Vagina (tissue), 2 donors: ENCODE measurements around the gene COPS2.

Source experiments
- CTCF ChIP-seq, 3 experiments: fragments of 450-650 bp in 2 of 3; fragments of 200-600 bp in 1 of 3; sonication (generic) in 1 of 3; IDR thresholded peaks; one replicate each; pipeline ENCODE4 v1.5.1; 2017 to 2019; ENCODE audit warnings: antibody characterized with exemption in 3 of 3, mild to moderate bottlenecking in 2 of 3, moderate library complexity in 2 of 3
- POLR2AphosphoS5 ChIP-seq, 2 donors: sonication (generic); formaldehyde crosslinking; IDR thresholded peaks; one replicate each; pipeline ENCODE4 v1.9.0; 2017; ENCODE audit warnings: antibody characterized with exemption in 2 of 2, mild to moderate bottlenecking in 2 of 2, low read depth in 1 of 2; ENCODE audit not compliant: insufficient read depth in 1 of 2

GRCh38 chr15:49082960-49083359 lies 72.4 kb downstream of the COPS2 start:
- TF ChIP-seq POLR2AphosphoS5 (IDR thresholded peaks at IDR 0.05; ENCODE audit: insufficient read depth in 1 of 2, low read depth in 1 of 2) (no peak), CTCF (IDR thresholded peaks at IDR 0.05) (no peak)
